NT2/D1 (cell line): ENCODE measurements around the gene BMAL1.

Experiments
- YY1 ChIP-seq: IDR thresholded peaks from 2 replicates; pipeline ENCODE4 v1.6.1; 2011; ENCODE audit not compliant: insufficient read length, insufficient read depth
- ZNF274 ChIP-seq: IDR thresholded peaks from 2 replicates; pipeline ENCODE4 v1.6.1; 2011; ENCODE audit warnings: mild to moderate bottlenecking, low read depth, low read length

DNA sequence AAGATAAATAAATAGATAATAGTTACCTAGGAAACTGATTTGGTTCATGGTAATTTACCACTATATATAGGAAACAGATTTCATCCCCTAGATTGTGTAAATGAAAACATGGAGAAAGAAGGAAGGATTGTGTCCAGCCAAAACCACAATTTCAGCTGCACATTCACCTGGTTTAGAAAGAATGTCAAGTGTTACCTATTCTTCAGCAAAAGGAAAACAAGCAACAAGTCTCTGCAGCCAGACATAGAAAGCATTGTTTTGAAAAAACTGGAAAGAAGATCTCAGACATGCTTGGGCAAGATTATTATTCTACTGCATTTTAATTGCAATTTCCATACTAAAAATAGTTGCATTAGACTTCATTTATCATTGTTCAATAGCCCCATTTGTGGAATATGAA, 8.8 kb upstream of the BMAL1 start:
- TF ChIP-seq YY1 = no peak
- no peak for TF ChIP-seq ZNF274
